HL-60/S4 treated with retinoic acid at 250 ng/mL for 4 days and 3 days (cell line): ENCODE data around the gene KHNYN.

ENCODE experiments used
- in situ Hi-C: fragments of 300-500 bp; cut with MboI; formaldehyde crosslinking; loops from 2 replicates; pipeline ENCODE4 v1.7.0; 2022; ENCODE audit warnings: low sequenced_read_pairs

The KHNYN gene

DNA sequence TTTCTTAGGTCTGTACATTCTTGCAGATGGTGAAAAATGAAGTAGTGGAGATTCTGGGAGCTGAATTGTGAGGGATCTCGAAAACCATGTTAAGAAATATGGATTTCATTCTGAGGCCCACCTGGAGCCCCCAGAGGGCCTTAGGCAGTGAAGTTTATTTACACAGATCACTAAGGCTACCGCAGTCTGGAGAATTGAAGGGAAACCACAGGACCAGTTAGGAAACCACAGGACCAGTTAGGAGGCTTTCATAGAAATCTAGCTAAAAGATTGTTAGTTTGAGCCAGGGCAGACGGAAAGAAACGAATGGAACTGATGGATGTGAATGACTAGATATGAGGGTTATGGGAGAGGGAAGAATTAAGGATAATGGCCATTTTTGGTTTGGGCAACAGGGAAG is 7.5 kb upstream of the KHNYN start:
- in situ Hi-C loops, result no loop called here

DNA sequence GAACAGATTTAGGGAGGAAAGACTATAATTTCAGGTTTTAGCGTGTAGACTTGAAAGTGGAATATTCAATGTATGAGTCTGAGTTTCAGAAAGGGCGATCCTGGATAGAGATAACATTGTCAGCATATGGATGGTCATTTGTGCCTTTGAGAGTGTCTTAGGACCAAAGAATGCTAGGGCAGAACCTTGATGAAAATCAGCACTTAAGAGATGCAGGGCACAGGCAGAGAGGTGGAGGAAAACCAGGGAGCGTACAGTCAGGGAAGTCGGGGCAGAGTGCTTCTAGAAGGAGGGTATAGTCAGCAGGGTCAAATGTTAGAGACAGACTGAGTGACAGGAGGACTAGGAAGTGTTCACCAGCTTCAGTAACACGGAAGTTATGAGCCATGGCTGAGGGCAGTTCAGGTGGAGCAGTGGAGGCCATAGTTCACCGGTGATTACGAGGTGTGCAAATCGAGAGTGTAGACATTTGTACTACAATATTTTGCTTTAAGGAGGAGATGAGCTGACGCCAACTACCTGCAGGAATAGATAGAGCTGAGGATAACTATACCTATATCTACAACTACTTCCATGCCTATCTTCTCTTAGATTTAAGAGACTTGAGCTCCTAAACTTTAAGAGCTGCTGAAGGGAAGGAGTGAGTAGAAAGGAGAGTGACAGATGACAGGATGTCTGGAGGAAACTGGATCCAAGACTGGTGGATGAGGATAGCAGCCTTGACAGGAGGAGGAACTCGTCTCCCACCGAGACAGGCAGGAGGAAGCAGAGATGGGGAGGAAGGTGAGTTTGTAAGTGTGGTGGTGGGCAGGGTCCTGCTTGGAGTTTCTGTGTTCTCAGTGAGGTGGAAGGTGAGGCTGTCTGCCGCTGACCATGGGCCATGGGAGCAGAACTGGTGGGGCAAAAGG is 6.8 kb upstream of the KHNYN start:
- in situ Hi-C loops, result no loop called here

DNA sequence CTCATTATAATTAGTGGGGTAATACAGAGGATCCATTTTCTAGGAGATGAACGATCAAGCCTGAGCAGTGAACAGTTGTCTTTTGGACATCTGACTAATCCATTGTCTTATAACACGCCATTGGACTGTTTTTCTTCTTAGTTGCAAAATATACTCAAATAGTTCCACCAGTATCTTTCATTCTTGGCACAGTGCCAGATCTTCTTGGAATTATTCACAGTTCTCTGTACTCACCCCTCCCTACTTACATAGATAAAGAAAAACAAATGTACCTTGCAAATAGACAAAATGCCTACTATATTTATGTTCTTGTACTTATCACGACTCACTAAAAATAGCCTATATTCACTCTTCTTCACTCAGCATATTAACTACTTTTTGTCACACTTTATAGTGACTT is 4.0 kb upstream of the KHNYN start:
- in situ Hi-C loops, result loop anchor here (25.0 kb wide), 1 partner anchor 188 kb away; the partner anchor contains the start of genes GMPR2, NEDD8 and TINF2

DNA sequence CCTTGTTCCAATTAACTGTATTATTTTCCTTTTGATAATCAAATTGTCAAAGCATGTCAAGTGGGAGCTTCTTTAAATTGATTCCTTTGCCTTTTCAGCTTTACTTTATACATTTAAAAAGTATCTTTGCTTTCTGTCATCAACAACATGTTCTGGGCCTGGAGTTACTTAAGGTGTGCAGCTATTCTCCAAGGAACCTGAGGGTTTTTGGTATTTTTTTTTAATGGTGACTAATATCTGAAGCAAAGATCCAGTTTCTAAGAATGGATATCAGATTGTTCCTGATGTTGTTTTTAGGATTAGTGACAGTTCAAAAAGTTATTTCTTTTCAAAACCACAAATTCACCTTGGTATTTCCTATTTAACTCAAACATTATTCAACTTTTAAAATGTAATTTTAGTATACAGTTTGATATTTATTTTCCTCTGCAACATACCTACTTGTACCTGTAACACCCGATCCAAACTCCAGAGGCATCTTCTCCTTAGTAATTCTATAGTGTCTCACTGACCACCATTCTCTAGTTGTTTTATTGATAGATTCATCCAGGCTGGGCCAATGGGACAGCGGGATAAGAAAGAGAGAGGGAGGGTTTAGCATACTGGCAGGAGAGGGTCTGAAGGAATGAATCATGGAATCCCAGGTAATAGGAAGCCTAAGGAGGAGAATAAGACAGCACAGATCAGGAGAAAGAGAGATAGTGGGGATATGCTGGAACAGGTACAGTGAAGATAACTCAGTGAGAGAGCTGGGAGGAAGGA is 3.4 kb upstream of the KHNYN start:
- in situ Hi-C loops, result loop anchor here (25.0 kb wide), 1 partner anchor 189 kb away; the partner anchor contains the start of genes GMPR2, NEDD8 and TINF2

DNA sequence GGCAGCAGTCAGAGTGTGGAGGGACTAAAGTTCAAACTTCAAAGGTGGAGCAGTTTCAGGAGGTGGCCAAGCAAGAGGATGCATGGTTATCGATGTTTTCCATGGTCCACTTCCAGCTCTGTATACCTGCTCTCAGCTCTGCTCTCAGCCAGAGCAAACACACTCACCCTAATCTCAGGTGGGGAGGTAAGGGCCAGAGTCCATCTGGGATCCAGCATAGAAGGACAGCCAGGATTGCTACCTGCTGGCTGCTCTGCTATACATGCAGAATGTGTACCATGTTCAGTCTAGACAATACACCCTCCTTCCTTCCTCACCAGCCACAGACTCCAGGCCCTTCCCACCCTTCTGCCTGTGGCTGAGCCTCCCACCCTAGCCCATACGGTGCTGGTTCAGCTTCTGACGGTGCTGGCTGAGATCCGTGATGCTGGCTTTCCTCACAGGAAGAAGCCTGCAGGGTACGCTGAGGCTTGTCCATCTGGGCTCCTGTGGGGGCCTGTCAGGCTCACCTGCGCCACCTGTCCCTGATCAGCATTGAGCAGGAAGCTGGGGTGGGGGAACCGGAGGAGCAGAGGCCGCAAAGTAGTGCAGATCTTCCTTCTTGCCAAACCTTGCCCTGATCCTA is 2.7 kb upstream of the KHNYN start:
- in situ Hi-C loops, result loop anchor here (25.0 kb wide), 1 partner anchor 190 kb away; the partner anchor contains the start of genes GMPR2, NEDD8 and TINF2

DNA sequence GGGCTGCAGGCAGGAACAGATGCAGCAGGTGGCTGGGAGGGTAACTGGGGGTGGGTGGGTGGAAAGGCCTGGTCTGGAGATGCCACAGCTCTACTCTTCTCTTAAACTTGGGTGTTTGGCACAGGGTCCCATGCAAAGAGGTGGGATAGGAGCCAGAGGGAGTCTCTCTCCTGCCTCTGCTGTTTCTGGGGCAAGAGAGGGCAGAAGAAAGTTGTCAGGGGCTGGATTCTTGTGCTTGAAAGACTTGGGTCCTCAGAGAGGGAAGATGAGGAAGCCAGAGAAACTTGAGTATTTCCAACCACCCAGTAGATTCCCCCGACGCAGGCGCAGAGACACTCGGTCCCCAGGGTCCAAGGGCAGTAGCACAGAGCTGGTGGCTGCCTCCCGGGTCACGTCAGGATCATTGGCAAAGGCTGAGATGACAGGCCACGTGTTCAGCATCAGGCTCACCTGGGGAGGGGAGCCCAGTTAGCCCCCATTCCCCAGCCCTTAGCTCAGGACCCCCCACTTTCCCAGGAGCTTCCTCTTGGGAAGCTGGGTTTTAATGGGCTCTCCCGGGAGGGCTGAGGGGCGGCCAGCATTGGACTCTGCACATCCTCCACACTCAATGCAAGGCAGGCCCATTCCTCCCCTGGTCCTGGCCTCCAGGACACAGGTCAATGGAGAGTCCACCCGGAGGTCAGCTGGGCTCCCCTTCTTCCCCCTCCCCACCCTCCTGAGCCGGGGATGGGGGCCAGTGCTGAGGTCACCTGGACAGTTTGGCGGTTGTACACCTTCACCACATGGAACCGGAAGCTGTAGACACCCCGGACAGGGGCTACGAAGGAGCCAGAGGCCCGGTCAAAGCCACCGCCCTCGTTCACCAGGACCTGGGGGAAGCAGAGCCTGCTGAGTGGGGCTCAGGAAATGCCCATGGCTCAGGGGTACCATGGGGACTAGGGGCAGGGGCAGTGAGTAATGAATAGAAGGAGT is 1.9 kb upstream of the KHNYN start:
- in situ Hi-C loops, result loop anchor here (25.0 kb wide), 1 partner anchor 191 kb away; the partner anchor contains the start of genes GMPR2, NEDD8 and TINF2

DNA sequence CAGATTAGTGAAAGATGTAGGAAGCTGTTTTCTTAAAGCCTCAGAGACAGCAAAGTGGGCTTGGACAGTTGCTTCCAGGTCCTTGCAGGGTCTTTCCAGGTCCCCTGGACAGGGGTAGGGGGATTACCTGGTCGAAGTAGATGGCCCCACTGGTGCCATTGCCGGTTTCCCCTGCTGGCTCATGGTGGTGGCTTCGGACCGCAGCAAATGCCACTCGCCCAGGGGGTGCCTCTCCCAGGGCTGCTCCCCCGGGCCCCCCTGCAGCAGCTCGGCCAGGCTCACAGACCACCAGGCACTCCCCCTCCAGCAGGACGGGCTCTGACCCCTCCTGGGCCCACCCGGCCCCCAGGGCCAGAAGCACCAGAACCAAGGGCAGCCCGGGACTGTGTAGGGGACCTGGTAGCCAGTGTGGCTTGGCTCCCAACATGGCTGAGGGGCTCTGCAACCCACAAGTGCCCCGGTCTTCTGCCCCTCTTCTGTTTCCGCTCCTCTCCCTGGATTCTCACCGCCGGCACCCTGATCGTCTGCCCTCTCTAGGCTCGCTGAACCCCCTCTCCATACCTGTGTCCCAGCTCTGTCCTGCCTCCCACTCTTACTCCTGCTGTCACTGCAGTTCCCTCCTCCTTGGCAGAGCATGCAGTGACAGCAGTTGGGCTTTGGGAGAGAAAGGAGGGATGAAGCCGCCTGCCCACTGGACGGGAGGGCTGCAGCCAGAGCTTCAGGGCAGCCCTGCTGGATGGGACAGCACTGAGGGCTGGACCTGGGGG is 943 bp upstream of the KHNYN start:
- in situ Hi-C loops, result loop anchor here (25.0 kb wide), 1 partner anchor 192 kb away; the partner anchor contains the start of genes GMPR2, NEDD8 and TINF2

DNA sequence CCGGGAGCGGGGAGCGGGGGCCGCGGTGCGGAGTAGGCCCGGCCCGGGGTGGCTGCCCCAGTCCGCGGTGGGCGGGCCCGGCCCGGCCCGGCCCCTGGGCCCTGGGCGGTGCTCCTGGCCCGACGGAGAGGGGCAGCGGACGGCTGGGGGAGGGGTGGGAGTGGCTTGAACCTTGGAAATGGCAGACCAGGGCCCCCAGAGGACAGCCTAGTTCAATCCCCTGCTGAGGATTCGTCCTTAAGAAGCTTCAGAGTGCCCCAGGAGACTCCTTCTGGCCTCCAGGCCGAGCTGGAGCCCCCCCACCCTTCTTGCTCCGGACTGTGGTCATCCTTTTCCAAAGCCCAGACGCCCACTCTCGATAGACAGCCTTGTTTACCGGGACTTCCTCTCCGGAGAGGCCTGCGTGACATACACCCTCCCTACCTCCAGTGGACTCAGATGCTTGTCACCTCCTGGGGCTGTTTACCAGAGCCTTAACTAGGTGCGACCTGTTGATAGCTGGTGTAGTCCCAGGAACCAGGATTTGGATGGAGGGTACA is 458 bp downstream of the KHNYN start:
- in situ Hi-C loops, result loop anchor here (25.0 kb wide), 1 partner anchor 193 kb away; the partner anchor contains the start of genes GMPR2, NEDD8 and TINF2

DNA sequence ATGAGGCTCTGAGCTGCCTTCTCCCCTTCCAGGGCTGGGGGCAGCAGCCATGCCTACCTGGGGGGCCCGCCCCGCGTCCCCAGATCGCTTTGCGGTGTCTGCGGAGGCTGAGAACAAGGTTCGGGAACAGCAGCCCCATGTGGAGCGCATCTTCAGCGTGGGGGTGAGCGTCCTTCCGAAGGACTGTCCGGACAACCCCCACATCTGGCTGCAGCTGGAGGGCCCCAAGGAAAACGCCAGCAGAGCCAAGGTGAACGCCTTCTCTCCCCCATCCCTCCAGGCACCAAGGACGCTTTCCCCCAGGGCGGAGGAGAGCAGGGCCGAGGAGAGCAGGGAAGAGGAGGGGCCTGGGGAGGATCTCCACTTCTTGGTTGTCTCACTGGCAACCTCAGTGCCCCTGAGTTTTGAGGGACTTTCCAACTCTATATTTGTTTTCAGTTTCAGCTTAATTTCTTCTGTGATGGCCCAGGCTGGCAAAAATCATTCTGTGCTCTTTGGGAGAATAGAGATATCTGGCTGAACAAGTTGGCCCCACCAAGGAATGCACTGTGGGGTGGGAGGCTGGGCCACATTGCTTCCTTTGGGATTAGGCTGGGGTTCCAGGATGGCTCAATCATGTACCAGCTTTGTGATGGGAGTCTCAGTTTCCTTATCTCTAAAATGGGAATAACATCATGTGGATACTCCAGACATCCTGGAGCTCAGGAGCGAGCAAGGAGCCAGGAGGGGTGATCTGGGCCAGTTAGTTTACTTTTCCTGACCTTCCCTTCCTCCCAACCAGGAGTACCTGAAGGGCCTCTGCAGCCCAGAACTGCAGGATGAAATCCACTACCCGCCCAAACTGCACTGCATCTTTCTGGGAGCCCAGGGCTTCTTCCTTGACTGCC is 1.2 kb downstream of the KHNYN start:
- in situ Hi-C loops, result loop anchor here (25.0 kb wide), 1 partner anchor 194 kb away; the partner anchor contains the start of genes GMPR2, NEDD8 and TINF2

DNA sequence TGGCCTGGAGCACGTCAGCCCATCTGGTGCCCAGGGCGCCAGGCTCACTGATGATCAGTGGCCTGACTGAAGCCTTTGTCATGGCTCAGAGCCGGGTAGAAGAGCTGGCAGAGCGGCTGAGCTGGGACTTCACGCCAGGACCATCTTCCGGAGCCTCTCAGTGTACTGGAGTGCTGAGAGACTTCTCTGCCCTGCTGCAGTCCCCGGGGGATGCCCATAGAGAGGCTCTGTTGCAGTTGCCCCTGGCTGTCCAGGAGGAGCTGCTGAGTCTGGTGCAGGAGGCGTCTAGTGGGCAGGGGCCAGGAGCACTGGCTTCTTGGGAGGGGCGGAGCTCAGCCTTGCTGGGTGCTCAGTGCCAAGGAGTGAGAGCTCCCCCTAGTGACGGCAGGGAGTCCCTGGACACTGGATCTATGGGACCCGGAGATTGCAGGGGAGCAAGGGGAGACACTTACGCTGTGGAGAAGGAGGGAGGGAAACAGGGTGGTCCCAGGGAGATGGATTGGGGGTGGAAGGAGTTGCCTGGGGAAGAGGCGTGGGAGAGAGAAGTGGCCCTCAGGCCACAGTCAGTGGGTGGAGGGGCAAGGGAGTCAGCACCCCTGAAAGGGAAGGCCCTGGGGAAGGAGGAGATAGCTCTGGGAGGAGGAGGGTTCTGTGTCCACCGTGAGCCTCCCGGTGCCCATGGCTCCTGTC is 2.0 kb downstream of the KHNYN start:
- in situ Hi-C loops, result loop anchor here (25.0 kb wide), 1 partner anchor 194 kb away; the partner anchor contains the start of genes GMPR2, NEDD8 and TINF2

DNA sequence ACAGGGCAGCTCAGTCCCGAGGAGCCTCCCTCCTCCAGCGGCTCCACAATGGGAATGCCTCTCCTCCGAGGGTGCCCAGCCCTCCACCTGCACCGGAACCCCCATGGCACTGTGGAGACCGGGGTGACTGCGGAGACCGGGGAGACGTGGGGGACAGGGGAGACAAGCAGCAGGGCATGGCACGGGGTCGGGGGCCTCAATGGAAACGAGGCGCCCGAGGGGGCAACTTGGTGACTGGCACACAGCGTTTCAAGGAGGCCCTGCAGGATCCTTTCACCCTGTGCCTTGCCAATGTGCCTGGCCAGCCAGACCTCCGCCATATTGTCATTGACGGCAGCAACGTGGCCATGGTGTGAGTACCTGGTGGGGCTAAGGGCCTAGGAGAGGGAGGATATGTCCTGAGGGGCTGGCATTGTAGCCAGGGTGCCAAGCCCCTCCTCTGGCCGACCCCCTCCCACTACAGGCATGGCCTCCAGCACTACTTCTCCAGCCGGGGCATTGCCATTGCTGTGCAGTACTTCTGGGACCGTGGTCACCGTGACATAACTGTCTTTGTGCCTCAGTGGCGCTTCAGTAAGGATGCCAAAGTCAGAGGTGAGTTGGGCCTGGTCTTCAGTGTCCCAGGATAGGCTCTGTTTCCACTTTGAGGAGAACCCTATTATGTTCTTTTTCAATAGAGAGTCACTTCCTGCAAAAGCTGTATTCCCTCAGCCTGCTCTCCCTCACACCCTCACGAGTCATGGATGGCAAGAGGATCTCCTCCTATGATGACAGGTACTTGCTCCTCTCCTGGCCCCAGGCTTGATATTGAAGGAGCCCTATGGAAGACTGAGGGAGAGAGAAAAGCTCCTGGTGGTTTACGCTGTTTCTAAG is 2.7 kb downstream of the KHNYN start:
- in situ Hi-C loops, result loop anchor here (25.0 kb wide), 1 partner anchor 195 kb away; the partner anchor contains the start of genes GMPR2, NEDD8 and TINF2

DNA sequence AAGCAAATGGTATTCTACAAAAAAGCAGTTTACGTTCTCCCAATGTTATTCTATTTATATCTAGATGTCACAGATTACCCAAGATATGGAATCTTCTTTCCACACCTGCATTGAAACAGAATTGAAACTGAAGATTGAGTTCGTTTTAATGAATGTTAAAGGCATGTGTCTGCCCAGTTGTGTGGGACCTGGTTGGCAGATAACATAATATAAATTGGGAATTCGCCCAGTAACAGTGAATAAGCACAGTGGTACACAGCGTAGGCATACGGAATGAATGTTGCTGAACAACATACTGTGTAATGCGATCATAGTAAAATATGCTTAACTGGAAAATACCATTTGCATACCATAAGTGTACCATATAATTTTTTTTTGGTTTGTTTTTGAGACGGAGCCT is 4.3 kb downstream of the KHNYN start:
- in situ Hi-C loops, result loop anchor here (25.0 kb wide), 1 partner anchor 197 kb away; the partner anchor contains the start of genes GMPR2, NEDD8 and TINF2

DNA sequence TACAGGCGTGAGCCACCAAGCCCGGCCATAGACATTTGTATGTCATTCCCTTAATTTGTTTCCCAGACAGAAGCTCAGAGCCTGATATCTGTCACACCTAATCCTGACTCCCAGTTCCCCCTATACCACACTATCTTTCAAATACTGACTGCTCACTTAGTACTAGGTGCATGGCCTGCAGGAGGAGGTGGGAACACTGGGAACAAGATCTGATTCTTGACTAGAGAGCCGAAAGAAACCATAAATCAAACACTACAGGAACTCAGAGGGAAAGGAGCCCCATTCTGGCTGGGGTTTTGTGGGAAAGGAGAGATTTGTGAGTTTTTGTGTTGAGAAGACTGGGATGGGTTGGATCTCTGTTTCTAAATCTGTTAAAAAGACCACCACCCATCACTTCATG is 4.9 kb downstream of the KHNYN start:
- in situ Hi-C loops, result loop anchor here (5.0 to 25.0 kb wide), 2 partner anchors 102 to 197 kb away; partner anchors contain the start of genes GMPR2, NEDD8 and TINF2

DNA sequence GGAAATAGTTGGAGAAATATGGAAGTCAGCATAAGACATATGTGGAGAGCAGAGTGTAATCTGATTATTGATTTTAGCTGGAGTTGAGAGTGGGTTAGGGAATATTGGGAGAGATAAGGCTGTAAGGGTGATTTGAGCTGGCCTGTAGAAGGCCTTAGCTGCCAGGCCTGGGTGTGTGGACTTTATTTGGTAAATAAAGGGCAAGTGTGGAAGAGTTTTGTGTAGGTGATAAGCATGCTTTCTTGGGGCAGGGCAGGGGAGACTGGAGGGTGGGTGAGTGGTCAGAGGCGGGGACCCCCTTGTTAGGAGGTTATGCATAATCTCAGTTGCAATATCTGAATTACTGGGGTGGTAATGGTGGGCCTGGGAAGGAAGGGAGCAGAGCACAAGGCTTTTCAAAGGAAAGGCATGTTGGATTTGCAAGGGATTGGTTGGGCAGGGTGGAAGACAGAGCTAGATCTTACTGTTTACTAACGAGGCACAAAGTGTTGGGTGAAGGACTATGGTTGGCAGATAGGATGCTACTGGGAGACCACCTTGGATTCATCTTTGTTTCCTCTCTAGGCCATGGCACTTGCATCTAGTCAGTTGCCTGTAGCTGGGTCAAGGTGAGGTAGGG is 5.5 kb downstream of the KHNYN start:
- in situ Hi-C loops, result loop anchor here (5.0 to 25.0 kb wide), 2 partner anchors 103 to 198 kb away; partner anchors contain the start of genes GMPR2, NEDD8 and TINF2

DNA sequence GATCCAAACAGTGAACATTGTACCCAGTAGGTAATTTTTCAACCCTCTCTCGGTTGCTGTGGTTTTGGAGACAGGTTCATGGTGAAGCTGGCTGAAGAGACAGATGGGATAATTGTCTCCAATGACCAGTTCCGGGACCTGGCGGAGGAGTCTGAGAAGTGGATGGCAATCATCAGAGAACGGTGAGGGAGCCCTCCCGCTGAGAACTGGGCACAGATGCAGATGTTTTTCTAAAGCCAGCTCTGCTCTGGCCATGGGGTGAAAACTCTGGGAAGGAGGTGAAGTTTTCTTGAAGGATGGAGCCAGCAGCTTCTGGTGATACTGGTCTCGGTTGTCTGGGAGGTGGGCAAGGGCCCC is 6.2 kb downstream of the KHNYN start:
- in situ Hi-C loops, result loop anchor here (5.0 to 25.0 kb wide), 2 partner anchors 104 to 199 kb away; partner anchors contain the start of genes GMPR2, NEDD8 and TINF2
